ENCODE data around the gene DUSP16.

DUSP16 gene

GRCh38 chr12:12533238-12533829 is 29.3 kb downstream of the DUSP16 start:
- ATAC-seq (ENCODE audit: insufficient read depth, low read depth), result no peak
- no peak for TF ChIP-seq EZH2 (IDR thresholded peaks at IDR 0.05; ENCODE audit: borderline replicate concordance, low read depth, low read length, severe bottlenecking)
- TF ChIP-seq, protein P1, sequence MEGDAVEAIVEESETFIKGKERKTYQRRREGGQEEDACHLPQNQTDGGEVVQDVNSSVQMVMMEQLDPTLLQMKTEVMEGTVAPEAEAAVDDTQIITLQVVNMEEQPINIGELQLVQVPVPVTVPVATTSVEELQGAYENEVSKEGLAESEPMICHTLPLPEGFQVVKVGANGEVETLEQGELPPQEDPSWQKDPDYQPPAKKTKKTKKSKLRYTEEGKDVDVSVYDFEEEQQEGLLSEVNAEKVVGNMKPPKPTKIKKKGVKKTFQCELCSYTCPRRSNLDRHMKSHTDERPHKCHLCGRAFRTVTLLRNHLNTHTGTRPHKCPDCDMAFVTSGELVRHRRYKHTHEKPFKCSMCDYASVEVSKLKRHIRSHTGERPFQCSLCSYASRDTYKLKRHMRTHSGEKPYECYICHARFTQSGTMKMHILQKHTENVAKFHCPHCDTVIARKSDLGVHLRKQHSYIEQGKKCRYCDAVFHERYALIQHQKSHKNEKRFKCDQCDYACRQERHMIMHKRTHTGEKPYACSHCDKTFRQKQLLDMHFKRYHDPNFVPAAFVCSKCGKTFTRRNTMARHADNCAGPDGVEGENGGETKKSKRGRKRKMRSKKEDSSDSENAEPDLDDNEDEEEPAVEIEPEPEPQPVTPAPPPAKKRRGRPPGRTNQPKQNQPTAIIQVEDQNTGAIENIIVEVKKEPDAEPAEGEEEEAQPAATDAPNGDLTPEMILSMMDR (IDR thresholded peaks at IDR 0.05; ENCODE audit: borderline replicate concordance, extremely low read depth, low read length, poor library complexity, severe bottlenecking), result no peak

GRCh38 chr12:12531194-12531593 is 31.5 kb downstream of the DUSP16 start:
- Histone ChIP-seq H3K4me1 (ENCODE audit: insufficient read depth, low read length) (no peaks in the 10 kb centered on the region), H3K4me2 (ENCODE audit: insufficient read depth, low read length) (no peak overlapping the region), H3K27me3 (ENCODE audit: insufficient read depth, low read length, poor library complexity) (peaks cover 5% of the 10 kb centered on the region), H3K9ac (ENCODE audit: low read depth, low read length) (no peak overlapping the region), H3K27ac (ENCODE audit: low read length) (no peak overlapping the region), H2AFZ (ENCODE audit: low read depth, low read length) (no peak overlapping the region), H3K9me3 (ENCODE audit: insufficient read depth, low read length, severe bottlenecking) (no peaks in the 10 kb centered on the region), H3K4me3 (ENCODE audit: low read depth in 1 of 2, low read length in 2 of 2) (no peak overlapping the region), H3K79me2 (ENCODE audit: insufficient read depth, low read length) (no peaks in the 10 kb centered on the region), H4K20me1 (ENCODE audit: insufficient read depth, low read length) (no peaks in the 10 kb centered on the region), H3K36me3 (ENCODE audit: insufficient read depth, low read length) (no peaks in the 10 kb centered on the region)
- DNase-seq (no peak), ATAC-seq (ENCODE audit: insufficient read depth, low read depth) (no peak)
- no peak for TF ChIP-seq EZH2 (IDR thresholded peaks at IDR 0.05; ENCODE audit: borderline replicate concordance, low read depth, low read length, severe bottlenecking)
- TF ChIP-seq, protein P1 (IDR thresholded peaks at IDR 0.05; ENCODE audit: borderline replicate concordance, extremely low read depth, low read length, poor library complexity, severe bottlenecking), result no peak

More at GRCh38 chr12:12533238-12533829, 29.3 kb downstream of the DUSP16 start:
- DNase-seq, result no peak
- H3K79me2 ChIP-seq (ENCODE audit: insufficient read depth, low read length), result no peaks in the 10 kb centered on the region
- H4K20me1 ChIP-seq (ENCODE audit: insufficient read depth, low read length), result no peaks in the 10 kb centered on the region
- H3K36me3 ChIP-seq (ENCODE audit: insufficient read depth, low read length), result no peaks in the 10 kb centered on the region
- H3K27me3 ChIP-seq (ENCODE audit: insufficient read depth, low read length, poor library complexity), result peaks cover 9% of the 10 kb centered on the region
- no peak overlapping the region for H2AFZ ChIP-seq (ENCODE audit: low read depth, low read length)
- no peaks in the 10 kb centered on the region for H3K9me3 ChIP-seq (ENCODE audit: insufficient read depth, low read length, severe bottlenecking)
- no peak overlapping the region for H3K4me3 ChIP-seq (ENCODE audit: low read depth in 1 of 2, low read length in 2 of 2)
- no peak overlapping the region for H3K4me2 ChIP-seq (ENCODE audit: insufficient read depth, low read length)
- H3K27ac ChIP-seq (ENCODE audit: low read length), result no peak overlapping the region
- H3K9ac ChIP-seq (ENCODE audit: low read depth, low read length), result no peak overlapping the region
- no peaks in the 10 kb centered on the region for H3K4me1 ChIP-seq (ENCODE audit: insufficient read depth, low read length)

DNA sequence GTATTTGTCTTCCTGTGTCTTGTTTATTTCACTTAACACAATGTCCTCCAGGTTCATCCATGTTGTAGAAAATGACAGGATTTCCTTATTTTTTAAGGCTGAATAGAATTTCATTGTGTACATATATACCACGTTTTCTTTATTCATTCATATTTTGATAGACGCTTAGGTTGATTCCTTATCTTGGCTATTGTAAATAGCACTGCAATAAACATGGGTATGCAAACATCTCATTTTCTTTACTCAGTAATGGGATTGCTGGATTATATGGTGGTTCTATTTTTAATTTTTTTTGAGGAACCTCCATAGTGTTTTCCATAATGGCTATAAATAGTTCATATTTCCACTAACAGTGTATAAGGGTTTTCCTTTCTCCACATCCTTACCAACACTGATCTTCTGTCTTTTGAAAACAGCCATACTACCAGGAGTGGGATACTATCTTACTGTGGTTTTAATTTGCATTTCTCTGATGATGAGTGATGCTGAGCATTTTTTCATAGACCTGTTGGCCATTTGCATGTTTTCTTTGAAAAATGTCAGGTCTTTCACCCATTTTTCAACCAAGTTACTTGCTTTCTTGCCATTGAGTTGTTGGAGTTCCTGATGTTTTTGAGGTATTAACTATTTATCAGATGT is 32.8 kb downstream of the DUSP16 start:
- no peak overlapping the region for H3K4me3 ChIP-seq (ENCODE audit: low read depth in 1 of 2, low read length in 2 of 2)
- DNase-seq, result no peak
- no peaks in the 10 kb centered on the region for H4K20me1 ChIP-seq (ENCODE audit: insufficient read depth, low read length)
- no peaks in the 10 kb centered on the region for H3K9me3 ChIP-seq (ENCODE audit: insufficient read depth, low read length, severe bottlenecking)
- no peak overlapping the region for H2AFZ ChIP-seq (ENCODE audit: low read depth, low read length)
- H3K4me1 ChIP-seq (ENCODE audit: insufficient read depth, low read length), result no peaks in the 10 kb centered on the region
- no peak for ATAC-seq (ENCODE audit: insufficient read depth, low read depth)
- TF ChIP-seq, protein P1 (IDR thresholded peaks at IDR 0.05; ENCODE audit: borderline replicate concordance, extremely low read depth, low read length, poor library complexity, severe bottlenecking), result no peak
- no peak for TF ChIP-seq EZH2 (IDR thresholded peaks at IDR 0.05; ENCODE audit: borderline replicate concordance, low read depth, low read length, severe bottlenecking)
- H3K36me3 ChIP-seq (ENCODE audit: insufficient read depth, low read length), result no peaks in the 10 kb centered on the region
- H3K79me2 ChIP-seq (ENCODE audit: insufficient read depth, low read length), result no peaks in the 10 kb centered on the region
- peaks cover 3% of the 10 kb centered on the region for H3K27me3 ChIP-seq (ENCODE audit: insufficient read depth, low read length, poor library complexity)
- no peak overlapping the region for H3K9ac ChIP-seq (ENCODE audit: low read depth, low read length)
- no peak overlapping the region for H3K4me2 ChIP-seq (ENCODE audit: insufficient read depth, low read length)
- no peak overlapping the region for H3K27ac ChIP-seq (ENCODE audit: low read length)
